ENCODE data around the gene CPNE5.

DNA sequence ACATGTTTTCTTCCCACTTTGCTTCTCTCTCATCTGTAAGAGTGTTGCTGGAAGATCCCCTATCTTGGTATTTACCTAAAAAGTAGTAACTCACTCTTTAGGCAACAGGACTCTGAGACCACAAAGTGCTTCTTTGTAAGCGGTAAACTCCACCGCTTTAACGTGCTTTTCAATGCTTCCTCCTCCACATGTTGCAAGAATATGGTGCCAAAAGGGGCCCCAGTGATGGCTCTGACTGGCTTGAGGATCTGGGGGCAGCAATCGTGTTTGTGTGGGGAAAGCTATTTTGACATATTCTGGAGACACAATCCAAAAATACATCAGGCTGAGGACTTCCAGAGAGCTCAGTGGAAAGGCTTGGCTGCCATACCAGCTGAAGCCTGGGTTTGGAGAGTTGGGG is 12.4 kb upstream of the CPNE5 start:
- TF ChIP-seq, protein P1, sequence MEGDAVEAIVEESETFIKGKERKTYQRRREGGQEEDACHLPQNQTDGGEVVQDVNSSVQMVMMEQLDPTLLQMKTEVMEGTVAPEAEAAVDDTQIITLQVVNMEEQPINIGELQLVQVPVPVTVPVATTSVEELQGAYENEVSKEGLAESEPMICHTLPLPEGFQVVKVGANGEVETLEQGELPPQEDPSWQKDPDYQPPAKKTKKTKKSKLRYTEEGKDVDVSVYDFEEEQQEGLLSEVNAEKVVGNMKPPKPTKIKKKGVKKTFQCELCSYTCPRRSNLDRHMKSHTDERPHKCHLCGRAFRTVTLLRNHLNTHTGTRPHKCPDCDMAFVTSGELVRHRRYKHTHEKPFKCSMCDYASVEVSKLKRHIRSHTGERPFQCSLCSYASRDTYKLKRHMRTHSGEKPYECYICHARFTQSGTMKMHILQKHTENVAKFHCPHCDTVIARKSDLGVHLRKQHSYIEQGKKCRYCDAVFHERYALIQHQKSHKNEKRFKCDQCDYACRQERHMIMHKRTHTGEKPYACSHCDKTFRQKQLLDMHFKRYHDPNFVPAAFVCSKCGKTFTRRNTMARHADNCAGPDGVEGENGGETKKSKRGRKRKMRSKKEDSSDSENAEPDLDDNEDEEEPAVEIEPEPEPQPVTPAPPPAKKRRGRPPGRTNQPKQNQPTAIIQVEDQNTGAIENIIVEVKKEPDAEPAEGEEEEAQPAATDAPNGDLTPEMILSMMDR (IDR thresholded peaks at IDR 0.05; ENCODE audit: low read depth, low read length): no peak
- no peak for TF ChIP-seq EZH2phosphoT487 (IDR thresholded peaks at IDR 0.05; ENCODE audit: low read depth)

Data from OCI-LY3 (cell line).